ENCODE results near the gene FLYWCH2. TPM values are rescaled to one million over a fixed set of nuclear protein-coding genes. Genes with fewer than 3 reads are reported as not detected.

FLYWCH2 gene
- total and polyA plus RNA-seq, 2 of the 13 experiments (the other 11 are each of a cell fraction or from before 2014, with no cell fraction given), result 16.9 to 19.8 TPM

GRCh38 chr16:2911638-2912329 is 28.8 kb downstream of the FLYWCH2 start, which contains the start of gene FLYWCH1 (continued):
- no peak; the same call in 1 of the 2 replicates for TF ChIP-seq THRA (CRISPR knock-in tag; IDR thresholded peaks at IDR 0.05; ENCODE audit: borderline replicate concordance)
- peak; percentile 41; the same call in 1 of the 2 replicates for TF ChIP-seq ZSCAN9 (CRISPR knock-in tag; IDR thresholded peaks at IDR 0.05; ENCODE audit: borderline replicate concordance)
- peak; percentile 70; the same call in 1 of the 2 replicates for TF ChIP-seq TSC22D2 (CRISPR knock-in tag; IDR thresholded peaks at IDR 0.05; ENCODE audit: borderline replicate concordance)
- no peak; the same call in 1 of the 2 replicates for TF ChIP-seq ZNF318 (CRISPR knock-in tag; IDR thresholded peaks at IDR 0.05)
- TF ChIP-seq CREM (IDR thresholded peaks at IDR 0.05), result 0 out of 2 replicates have a peak, but pooled peaks have one; percentile 18
- no peak for TF ChIP-seq CREM (CRISPR knock-in tag; IDR thresholded peaks at IDR 0.05)
- TF ChIP-seq HOXA3 (CRISPR knock-in tag; IDR thresholded peaks at IDR 0.05), result peak; percentile 84
- no peak for TF ChIP-seq NR2C2 (CRISPR knock-in tag; IDR thresholded peaks at IDR 0.05; ENCODE audit: borderline replicate concordance)
- TF ChIP-seq MEIS1 (CRISPR knock-in tag; IDR thresholded peaks at IDR 0.05; ENCODE audit: borderline replicate concordance), result peak; percentile 65; the same call in 1 of the 2 replicates
- TF ChIP-seq ZNF614 (CRISPR knock-in tag; IDR thresholded peaks at IDR 0.05; ENCODE audit: borderline replicate concordance), result peak; percentile 72; the same call in 1 of the 2 replicates
- TF ChIP-seq ZNF790 (CRISPR knock-in tag; IDR thresholded peaks at IDR 0.05; ENCODE audit: borderline replicate concordance), result peak; percentile 21; the same call in 1 of the 2 replicates
- TF ChIP-seq KDM3A (CRISPR knock-in tag; IDR thresholded peaks at IDR 0.05; ENCODE audit: low read depth), result 0 out of 2 replicates have a peak, but pooled peaks have one; percentile 30
- TF ChIP-seq MEIS2 (CRISPR knock-in tag; IDR thresholded peaks at IDR 0.05), result peak; percentile 70
- peak; percentile 48; the same call in 1 of the 2 replicates for TF ChIP-seq ATF2 (CRISPR knock-in tag; IDR thresholded peaks at IDR 0.05)
- TF ChIP-seq ARID3A (IDR thresholded peaks at IDR 0.05; ENCODE audit: low read depth, low read length), result peak; percentile 45; the same call in 1 of the 2 replicates
- peak; percentile 67 for TF ChIP-seq ZNF883 (CRISPR knock-in tag; IDR thresholded peaks at IDR 0.05; ENCODE audit: not compliant biosample characterization)

Data from HepG2 (cell line).